Right lobe of liver (tissue), 6 donors: ENCODE data around the gene PDCD6IP. TPM values are rescaled to one million over a fixed set of nuclear protein-coding genes. Genes with fewer than 3 reads are reported as not detected.
A peak's percentile ranks its signal among the peaks of the same experiment; 100 is the strongest.
"Not testable (repeated sequence)": the region's sequence is repeated elsewhere in the genome, so short reads cannot be mapped to it uniquely, and the experiment has no call there.

ENCODE experiments used
- ATAC-seq, 4 donors: fragments of 200-7000 bp; cut with Tn5 transposase; one replicate each; pipeline ENCODE4 v1.9.1; 2020; ENCODE audit warnings: mild to moderate bottlenecking in 4 of 4, moderate library complexity in 4 of 4
- DNase-seq, 3 donors: peaks; one replicate each; pipeline ENCODE4 v3.0.0-alpha.2; 2020
- H3K27ac ChIP-seq, 3 donors: fragments of 200-600 bp; one replicate each; pipeline ENCODE4 v1.8.0; 2022
- H3K27me3 ChIP-seq, 2 donors: fragments of 200-600 bp; one replicate each; pipeline ENCODE4 v1.8.0; 2022
- H3K36me3 ChIP-seq, 4 donors: fragments of 200-600 bp; sonication (generic) in 1 of 4; one replicate each; pipeline versions ENCODE4 v1.5.1 to v1.8.0; 2017 to 2022; ENCODE audit warnings: control low read depth in 1 of 4
- H3K4me1 ChIP-seq, 4 donors: fragments of 200-600 bp; sonication (generic) in 1 of 4; one replicate each; pipeline versions ENCODE4 v1.5.1 to v1.8.0; 2017 to 2022; ENCODE audit warnings: control low read depth in 1 of 4
- H3K4me3 ChIP-seq, 3 donors: fragments of 200-600 bp; one replicate each; pipeline ENCODE4 v1.8.0; 2022
- H3K9me3 ChIP-seq, 4 donors: fragments of 200-600 bp; sonication (generic) in 1 of 4; one replicate each; pipeline versions ENCODE4 v1.5.1 to v1.8.0; 2017 to 2022; ENCODE audit warnings: control low read depth in 1 of 4
- CTCF ChIP-seq, 4 donors: fragments of 200-600 bp in 3 of 4; fragments of 450-650 bp in 1 of 4; IDR thresholded peaks; one replicate each; pipeline versions ENCODE4 v1.5.1 to v1.8.0; 2016 to 2022; ENCODE audit warnings: antibody characterized with exemption in 4 of 4, mild to moderate bottlenecking in 2 of 4
- POLR2A ChIP-seq: fragments of 450-650 bp; IDR thresholded peaks from one replicate; pipeline ENCODE4 v1.6.1; 2017; ENCODE audit warnings: antibody characterized with exemption, mild to moderate bottlenecking
- WGBS: methylation state at CpG from one replicate; pipeline ENCODE4 v1.1.6; 2018; ENCODE audit warnings: low coverage, low lambda C conversion rate; ENCODE audit not compliant: insufficient coverage; ENCODE audit errors: missing lambda C conversion rate; 5-methylcytosine and 5-hydroxymethylcytosine counted together
- intact Hi-C, 2 donors: fragments of 100-400 bp; cut with DNase I; formaldehyde crosslinking; loops; one replicate each; pipeline versions ENCODE4 v1.11.2 to v1.14.1; 2022
- long read RNA-seq: library from polyadenylated mRNA; unstranded; transcript quantifications from one replicate; pipeline ENCODE4 v2.0.0, GENCODE V29; 2019
- total RNA-seq, 6 experiments: library from RNA; depleted of rRNA in 2 of 6; stranded (reverse); fragments of >200 nt in 2 of 6; fragmentation: NEBNext Ultra II Directional in 3 of 6; extraction: Animal tissue kit (Norgen Biotek cat#: 25700) in 3 of 6; gene quantifications; one replicate each; pipeline versions ENCODE4 v1.1.0 to v1.2.4, GENCODE V29; 2016 to 2023
- donor health status: DM: no; HTN: yes; CAD: no.
- donor health status: DM: no; HTN: no; CAD: no.
- donor health status: DM: no; HTN: no; CAD: no.
- donor health status: DM: no; HTN: yes; CAD: no.
- donor health status: DM: no; HTN: yes; CAD: no.

PDCD6IP gene, protein sequence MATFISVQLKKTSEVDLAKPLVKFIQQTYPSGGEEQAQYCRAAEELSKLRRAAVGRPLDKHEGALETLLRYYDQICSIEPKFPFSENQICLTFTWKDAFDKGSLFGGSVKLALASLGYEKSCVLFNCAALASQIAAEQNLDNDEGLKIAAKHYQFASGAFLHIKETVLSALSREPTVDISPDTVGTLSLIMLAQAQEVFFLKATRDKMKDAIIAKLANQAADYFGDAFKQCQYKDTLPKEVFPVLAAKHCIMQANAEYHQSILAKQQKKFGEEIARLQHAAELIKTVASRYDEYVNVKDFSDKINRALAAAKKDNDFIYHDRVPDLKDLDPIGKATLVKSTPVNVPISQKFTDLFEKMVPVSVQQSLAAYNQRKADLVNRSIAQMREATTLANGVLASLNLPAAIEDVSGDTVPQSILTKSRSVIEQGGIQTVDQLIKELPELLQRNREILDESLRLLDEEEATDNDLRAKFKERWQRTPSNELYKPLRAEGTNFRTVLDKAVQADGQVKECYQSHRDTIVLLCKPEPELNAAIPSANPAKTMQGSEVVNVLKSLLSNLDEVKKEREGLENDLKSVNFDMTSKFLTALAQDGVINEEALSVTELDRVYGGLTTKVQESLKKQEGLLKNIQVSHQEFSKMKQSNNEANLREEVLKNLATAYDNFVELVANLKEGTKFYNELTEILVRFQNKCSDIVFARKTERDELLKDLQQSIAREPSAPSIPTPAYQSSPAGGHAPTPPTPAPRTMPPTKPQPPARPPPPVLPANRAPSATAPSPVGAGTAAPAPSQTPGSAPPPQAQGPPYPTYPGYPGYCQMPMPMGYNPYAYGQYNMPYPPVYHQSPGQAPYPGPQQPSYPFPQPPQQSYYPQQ
- total RNA-seq = 100 to 1,000 TPM in 5 of 6 experiments, 10 to 100 TPM in 1; 83.0 to 140 (median 116) TPM
- long read RNA-seq, full-length matches to known transcripts = 6 of 9 reads
- long read RNA-seq, partial matches to known transcripts = 0 of 9 reads
- long read RNA-seq, other reads (novel, unspliced or antisense) = 3 of 9 reads

GRCh38 chr3:33798418-33799201 lies at the start of gene PDCD6IP:
TSS of gene PDCD6IP (plus strand) at chr3:33798630. CDS start at chr3:33798729, 99 bp downstream.
- H3K4me1 ChIP-seq = peaks cover 0 to 43% (median 16%) of the 10 kb centered on the region in 4 donors
- WGBS = 0% methylated on average over 17 of the region's 69 CpGs
- ATAC-seq (peak; percentile 93 to 97 (median 94)), DNase-seq (peak; percentile 94 to 96 (median 95))
- TF ChIP-seq CTCF (IDR thresholded peaks at IDR 0.05) (peak in 3 of 4 donors; percentile 6 to 12 (median 11)), POLR2A (peak; percentile 96)
- H3K27me3 ChIP-seq = no peaks in the 10 kb centered on the region
- intact Hi-C loops = no loop called here
- no peaks in the 10 kb centered on the region for H3K36me3 ChIP-seq
- H3K4me3 ChIP-seq = peak within 1 kb of the TSS; percentile 88 to 95 (median 89)
- H3K27ac ChIP-seq = peak within 1 kb of the TSS; percentile 82 to 93 (median 86)
- H3K9me3 ChIP-seq = peaks cover 0 to 2% (median 0%) of the 10 kb centered on the region in 4 donors

DNA sequence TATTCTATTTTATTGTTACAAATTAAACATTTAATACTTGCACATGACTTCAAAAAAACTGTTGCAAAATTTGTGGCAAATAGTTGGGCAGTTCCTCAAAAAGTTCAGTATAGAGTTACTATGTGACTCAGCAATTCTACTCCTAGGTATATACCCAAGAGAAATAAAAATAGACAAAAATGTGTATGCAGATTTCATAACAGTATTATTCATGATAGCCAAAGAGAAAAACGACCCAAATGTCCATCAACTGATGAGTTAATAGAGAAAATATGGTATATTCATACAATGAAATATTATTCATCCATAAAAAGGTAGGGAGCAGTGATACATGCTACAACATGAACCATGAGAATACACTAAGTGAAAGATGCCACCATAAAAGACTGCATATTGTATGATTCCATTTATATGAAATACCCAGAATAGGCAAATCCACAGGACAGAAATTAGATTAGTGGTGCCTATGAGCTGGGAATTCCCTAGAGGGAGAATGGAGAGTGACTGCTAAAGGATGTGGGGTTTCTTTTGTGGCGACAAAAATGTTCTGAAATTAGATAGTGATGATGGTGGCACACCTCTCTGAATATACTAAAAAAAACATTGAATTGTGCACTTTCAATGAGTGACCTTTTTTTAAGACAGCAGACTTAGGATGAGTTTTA lies 48.8 kb upstream of the PDCD6IP start:
- no peak for ATAC-seq

GRCh38 chr3:33750211-33750548 lies 48.2 kb upstream of the PDCD6IP start:
- H3K9me3 ChIP-seq = no peaks in the 10 kb centered on the region
- 58% methylated on average over 3 of the region's 3 CpGs for WGBS
- no peak for ATAC-seq
- no peak for TF ChIP-seq POLR2A
- no peak for TF ChIP-seq CTCF (IDR thresholded peaks at IDR 0.05)
- no peaks in the 10 kb centered on the region for H3K27me3 ChIP-seq
- no peak for DNase-seq
- intact Hi-C loops = no loop called here
- no peak overlapping the region for H3K27ac ChIP-seq
- no peaks in the 10 kb centered on the region for H3K4me1 ChIP-seq
- no peaks in the 10 kb centered on the region for H3K36me3 ChIP-seq
- no peak overlapping the region for H3K4me3 ChIP-seq

More for the DNA sequence above, 48.8 kb upstream of the PDCD6IP start:
- Histone ChIP-seq H3K9me3 (no peaks in the 10 kb centered on the region), H3K4me3 (no peak overlapping the region), H3K27me3 (no peaks in the 10 kb centered on the region), H3K4me1 (no peaks in the 10 kb centered on the region), H3K36me3 (no peaks in the 10 kb centered on the region), H3K27ac (no peak overlapping the region)
- intact Hi-C loops = no loop called here
- no peak for TF ChIP-seq POLR2A
- TF ChIP-seq CTCF (IDR thresholded peaks at IDR 0.05) = no peak
- 13% methylated on average over 2 of the region's 2 CpGs for WGBS
- DNase-seq = no peak

DNA sequence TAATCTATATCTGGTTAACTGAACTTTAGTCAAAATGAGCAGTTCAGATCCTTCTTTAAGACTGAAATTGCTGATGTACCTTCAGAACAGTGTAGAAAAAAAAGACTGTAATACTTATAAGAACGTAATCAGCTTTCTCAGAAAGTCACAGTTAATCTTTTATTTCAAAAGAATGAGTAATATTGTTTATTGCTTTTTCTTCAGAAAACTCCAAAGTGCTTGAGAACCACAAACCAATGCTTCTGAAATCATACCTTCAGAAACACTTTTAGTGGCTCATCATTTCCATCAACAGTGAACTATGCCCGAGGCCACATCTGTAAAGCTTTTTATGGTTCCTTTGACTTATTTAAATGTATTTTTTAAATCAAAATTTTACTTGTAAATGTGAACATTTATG lies 47.1 kb upstream of the PDCD6IP start:
- H3K4me1 ChIP-seq = no peaks in the 10 kb centered on the region
- no peaks in the 10 kb centered on the region for H3K9me3 ChIP-seq
- no peaks in the 10 kb centered on the region for H3K27me3 ChIP-seq
- TF ChIP-seq CTCF (IDR thresholded peaks at IDR 0.05) (no peak), POLR2A (no peak)
- 75% methylated on average over 2 of the region's 2 CpGs for WGBS
- DNase-seq = no peak
- H3K4me3 ChIP-seq = no peak overlapping the region
- intact Hi-C loops = no loop called here
- H3K36me3 ChIP-seq = no peaks in the 10 kb centered on the region
- no peak for ATAC-seq
- no peak overlapping the region for H3K27ac ChIP-seq

GRCh38 chr3:33754391-33754790 lies 44.0 kb upstream of the PDCD6IP start:
- H3K9me3 ChIP-seq, H3K36me3 ChIP-seq, H3K4me3 ChIP-seq, intact Hi-C loops, H3K27ac ChIP-seq, H3K27me3 ChIP-seq, DNase-seq, H3K4me1 ChIP-seq, ATAC-seq: not testable (repeated sequence)
- 67% methylated on average over 1 of the region's 1 CpG for WGBS
